HG02798 (cell line): ENCODE measurements around the gene ADAMTS17.

Experiments used
- ATAC-seq: cut with Tn5 transposase; IDR thresholded peaks from one replicate; pipeline ENCODE4 v1.9.1; 2021; ENCODE audit warnings: mild to moderate bottlenecking; ENCODE audit not compliant: unreplicated experiment, poor library complexity

Gene ADAMTS17

GRCh38 chr15:100252779-100253417, 88.9 kb downstream of the ADAMTS17 start:
- no peak for ATAC-seq

- ATAC-seq = no peak
Measured at GRCh38 chr15:100252359-100252758, 89.4 kb downstream of the ADAMTS17 start.

GRCh38 chr15:100250176-100250800, 91.5 kb downstream of the ADAMTS17 start:
- no peak for ATAC-seq

- ATAC-seq = no peak
Measured at GRCh38 chr15:100249096-100249815, 92.5 kb downstream of the ADAMTS17 start.

GRCh38 chr15:100248236-100248635, 93.5 kb downstream of the ADAMTS17 start:
- ATAC-seq = no peak

GRCh38 chr15:100247228-100248225, 94.2 kb downstream of the ADAMTS17 start:
- no peak for ATAC-seq

- ATAC-seq = no peak
Measured at GRCh38 chr15:100245855-100246254, 95.9 kb downstream of the ADAMTS17 start.

GRCh38 chr15:100245487-100245820, 96.3 kb downstream of the ADAMTS17 start:
- no peak for ATAC-seq

GRCh38 chr15:100244796-100245486, 96.8 kb downstream of the ADAMTS17 start:
- ATAC-seq = no peak

GRCh38 chr15:100242989-100243388, 98.8 kb downstream of the ADAMTS17 start:
- ATAC-seq = no peak

GRCh38 chr15:100241572-100242482, 99.9 kb downstream of the ADAMTS17 start:
- ATAC-seq = no peak

GRCh38 chr15:100236981-100237720, 104.6 kb downstream of the ADAMTS17 start:
- no peak for ATAC-seq

GRCh38 chr15:100235030-100235617, 106.7 kb downstream of the ADAMTS17 start:
- no peak for ATAC-seq

GRCh38 chr15:100234158-100235029, 107.4 kb downstream of the ADAMTS17 start:
- ATAC-seq = no peak

- no peak for ATAC-seq
Measured at GRCh38 chr15:100230784-100231183, 111.0 kb downstream of the ADAMTS17 start.

GRCh38 chr15:100229181-100230163, 112.3 kb downstream of the ADAMTS17 start:
- ATAC-seq = no peak
